Lung (tissue), 12 donors: Measurements from ENCODE around the gene ESR1. TPM values are rescaled to one million over a fixed set of nuclear protein-coding genes. Genes with fewer than 3 reads are reported as not detected.

Source experiments
- ATAC-seq: fragments of 200-7000 bp; cut with Tn5 transposase; one replicate; pipeline ENCODE4 v1.9.1; 2020; ENCODE audit warnings: moderate number of reproducible peaks; ENCODE audit not compliant: insufficient read depth, low FRiP score
- DNase-seq, 3 donors: peaks; one replicate each; pipeline ENCODE4 v3.0.0-alpha.2; 2013 to 2017
- H3K27ac ChIP-seq, 2 donors: one replicate each; pipeline ENCODE4 v1.5.1; 2013; ENCODE audit warnings: mild to moderate bottlenecking in 2 of 2, moderate library complexity in 2 of 2, control low read depth in 1 of 2, inconsistent platforms in 1 of 2, low read depth in 1 of 2, low read length in 1 of 2
- H3K27me3 ChIP-seq, 3 donors: one replicate each; pipeline ENCODE4 v1.5.1; 2013; ENCODE audit warnings: low read length in 2 of 3; ENCODE audit not compliant: control insufficient read depth in 3 of 3, insufficient read depth in 3 of 3
- H3K36me3 ChIP-seq, 4 donors: one replicate each; pipeline ENCODE4 v1.5.1; 2013; ENCODE audit warnings: low read length in 4 of 4, mild to moderate bottlenecking in 1 of 4, moderate library complexity in 1 of 4; ENCODE audit not compliant: control insufficient read depth in 4 of 4, insufficient read depth in 4 of 4
- H3K4me1 ChIP-seq, 5 donors: one replicate each; pipeline ENCODE4 v1.5.1; 2013; ENCODE audit warnings: low read length in 5 of 5, mild to moderate bottlenecking in 2 of 5, moderate library complexity in 1 of 5; ENCODE audit not compliant: control insufficient read depth in 5 of 5, insufficient read depth in 5 of 5
- H3K4me3 ChIP-seq: one replicate; pipeline ENCODE4 v1.5.1; 2013; ENCODE audit warnings: mild to moderate bottlenecking, control low read depth, moderate library complexity
- H3K9ac ChIP-seq, 2 donors: one replicate each; pipeline ENCODE4 v1.5.1; 2013; ENCODE audit warnings: low read length in 2 of 2, control low read depth in 1 of 2; ENCODE audit not compliant: insufficient read depth in 1 of 2
- H3K9me3 ChIP-seq, 4 donors: one replicate each; pipeline ENCODE4 v1.5.1; 2013; ENCODE audit warnings: low read length in 3 of 4, mild to moderate bottlenecking in 1 of 4, moderate library complexity in 1 of 4; ENCODE audit not compliant: control insufficient read depth in 4 of 4, insufficient read depth in 3 of 4
- WGBS, 2 donors: extraction: QIAGEN DNeasy Blood & Tissue Kit; methylation state at CpG; one replicate each; pipeline ENCODE4 v1.1.7; 2013; 5-methylcytosine and 5-hydroxymethylcytosine counted together
- polyA plus RNA-seq, 2 donors: library from polyadenylated mRNA; stranded (reverse); fragments of 200-250 nt; gene quantifications; one replicate each; pipeline ENCODE4 v1.2.1, GENCODE V29; 2013
- total RNA-seq, 2 donors: library from RNA; depleted of rRNA in 1 of 2; stranded (reverse); fragments of >200 nt in 1 of 2; gene quantifications; one replicate each; pipeline ENCODE4 v1.2.1, GENCODE V29; 2014 to 2021
- TF ChIP-seq, protein P1 (sequence below): IDR thresholded peaks from 2 replicates; pipeline ENCODE4 v1.5.1; 2012; ENCODE audit warnings: mild to moderate bottlenecking; ENCODE audit errors: control extremely low read depth, extremely low read depth
- donor health status: control.
- donor health status: control.
- donor health status: Bipolar disorder and iron deficiency.
- donor health status: healthy.
- donor health status: DM: yes; HTN: yes; CAD: no.

Gene ESR1
- total and polyA plus RNA-seq, 4 donors, result 0.14 to 3.7 (median 0.78) TPM

DNA sequence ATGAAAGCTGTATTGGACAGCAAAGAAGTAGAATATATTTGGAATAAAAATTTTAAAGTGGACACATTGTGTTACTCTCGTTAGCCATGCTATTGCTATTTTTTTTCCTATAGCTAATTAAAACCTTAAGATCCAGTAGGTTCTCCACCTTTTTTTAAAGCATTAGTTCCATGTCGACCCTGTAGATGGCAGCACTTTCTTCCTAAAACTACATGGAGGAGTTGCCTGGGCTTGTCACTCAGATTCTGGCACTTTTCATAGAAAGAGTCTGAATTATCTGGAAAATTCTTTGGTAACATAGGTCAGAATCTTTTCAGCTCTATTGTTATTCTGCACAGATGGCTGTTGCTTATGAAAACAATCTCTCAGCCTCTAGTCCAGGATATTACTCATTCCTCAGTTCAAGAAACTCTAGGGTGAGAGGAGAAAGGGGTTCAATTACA lies 42.0 kb upstream of the ESR1 start:
- Histone ChIP-seq H3K4me3 (no peak overlapping the region), H3K27ac (no peak overlapping the region), H3K9ac (no peak overlapping the region), H3K4me1 (peaks cover 0 to 5% (median 0%) of the 10 kb centered on the region in 5 donors), H3K9me3 (no peaks in the 10 kb centered on the region), H3K27me3 (no peaks in the 10 kb centered on the region), H3K36me3 (no peaks in the 10 kb centered on the region)
- DNase-seq (peak; percentile 25 to 73 (median 66)), ATAC-seq (no peak)
- TF ChIP-seq, protein P1, sequence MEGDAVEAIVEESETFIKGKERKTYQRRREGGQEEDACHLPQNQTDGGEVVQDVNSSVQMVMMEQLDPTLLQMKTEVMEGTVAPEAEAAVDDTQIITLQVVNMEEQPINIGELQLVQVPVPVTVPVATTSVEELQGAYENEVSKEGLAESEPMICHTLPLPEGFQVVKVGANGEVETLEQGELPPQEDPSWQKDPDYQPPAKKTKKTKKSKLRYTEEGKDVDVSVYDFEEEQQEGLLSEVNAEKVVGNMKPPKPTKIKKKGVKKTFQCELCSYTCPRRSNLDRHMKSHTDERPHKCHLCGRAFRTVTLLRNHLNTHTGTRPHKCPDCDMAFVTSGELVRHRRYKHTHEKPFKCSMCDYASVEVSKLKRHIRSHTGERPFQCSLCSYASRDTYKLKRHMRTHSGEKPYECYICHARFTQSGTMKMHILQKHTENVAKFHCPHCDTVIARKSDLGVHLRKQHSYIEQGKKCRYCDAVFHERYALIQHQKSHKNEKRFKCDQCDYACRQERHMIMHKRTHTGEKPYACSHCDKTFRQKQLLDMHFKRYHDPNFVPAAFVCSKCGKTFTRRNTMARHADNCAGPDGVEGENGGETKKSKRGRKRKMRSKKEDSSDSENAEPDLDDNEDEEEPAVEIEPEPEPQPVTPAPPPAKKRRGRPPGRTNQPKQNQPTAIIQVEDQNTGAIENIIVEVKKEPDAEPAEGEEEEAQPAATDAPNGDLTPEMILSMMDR, result peak; percentile 36
- 1 to 5% methylated on average over 2 of the region's 2 CpGs for WGBS, 2 donors

DNA sequence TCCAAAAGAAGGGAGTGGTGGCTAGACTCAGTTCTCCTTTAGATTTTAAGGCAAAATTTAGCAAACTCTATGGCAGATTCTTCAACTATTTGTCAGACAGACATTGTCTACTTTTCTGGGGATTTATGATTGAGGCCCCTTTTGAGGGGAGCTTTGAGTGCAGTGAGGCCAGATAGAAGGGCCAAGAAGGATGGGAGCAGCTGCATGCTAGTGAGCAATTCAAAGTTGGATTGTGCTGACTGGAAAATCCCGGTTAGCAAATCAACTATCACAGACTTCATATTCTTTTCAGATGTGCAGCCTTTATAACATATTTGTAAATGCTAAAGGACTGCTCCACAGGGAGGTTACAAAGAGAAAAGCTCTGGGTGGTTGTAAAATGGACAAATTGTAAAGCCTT lies 35.0 kb upstream of the ESR1 start:
- WGBS, 2 donors, result 86 to 91% methylated on average over 1 of the region's 1 CpG
- Histone ChIP-seq H3K27ac (no peak overlapping the region), H3K27me3 (peaks cover 0 to 3% (median 3%) of the 10 kb centered on the region in 3 donors), H3K9ac (no peak overlapping the region), H3K36me3 (no peaks in the 10 kb centered on the region), H3K4me3 (no peak overlapping the region), H3K4me1 (no peaks in the 10 kb centered on the region), H3K9me3 (no peaks in the 10 kb centered on the region)
- DNase-seq (no peak), ATAC-seq (no peak)
- TF ChIP-seq, protein P1, result no peak

DNA sequence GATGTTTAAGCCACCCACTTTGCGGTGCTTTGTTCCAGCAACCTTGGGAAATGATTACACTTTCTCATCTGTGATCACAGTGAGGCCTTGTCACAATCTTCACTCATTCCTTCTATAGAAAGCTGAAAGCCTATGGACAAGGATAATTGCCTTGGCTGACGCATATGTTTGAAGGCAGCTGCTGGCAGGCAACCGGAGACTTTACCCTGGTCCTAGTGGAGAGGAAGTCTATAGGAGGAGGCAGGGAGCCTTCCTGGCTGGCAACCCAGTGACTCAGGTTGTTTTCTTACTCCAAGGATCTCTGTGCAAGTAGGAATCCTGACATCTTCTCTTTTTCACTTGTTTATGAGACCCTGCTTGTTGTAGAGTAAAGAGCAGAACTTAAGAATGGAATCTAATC lies 34.1 kb upstream of the ESR1 start:
- H3K9me3 ChIP-seq, result no peaks in the 10 kb centered on the region
- 85 to 93% methylated on average over 3 of the region's 3 CpGs for WGBS, 2 donors
- no peak overlapping the region for H3K9ac ChIP-seq
- H3K27ac ChIP-seq, result no peak overlapping the region
- no peaks in the 10 kb centered on the region for H3K36me3 ChIP-seq
- TF ChIP-seq, protein P1, result no peak
- no peaks in the 10 kb centered on the region for H3K4me1 ChIP-seq
- H3K4me3 ChIP-seq, result no peak overlapping the region
- ATAC-seq, result no peak
- H3K27me3 ChIP-seq, result peaks cover 0 to 3% (median 3%) of the 10 kb centered on the region in 3 donors
- DNase-seq, result no peak

DNA sequence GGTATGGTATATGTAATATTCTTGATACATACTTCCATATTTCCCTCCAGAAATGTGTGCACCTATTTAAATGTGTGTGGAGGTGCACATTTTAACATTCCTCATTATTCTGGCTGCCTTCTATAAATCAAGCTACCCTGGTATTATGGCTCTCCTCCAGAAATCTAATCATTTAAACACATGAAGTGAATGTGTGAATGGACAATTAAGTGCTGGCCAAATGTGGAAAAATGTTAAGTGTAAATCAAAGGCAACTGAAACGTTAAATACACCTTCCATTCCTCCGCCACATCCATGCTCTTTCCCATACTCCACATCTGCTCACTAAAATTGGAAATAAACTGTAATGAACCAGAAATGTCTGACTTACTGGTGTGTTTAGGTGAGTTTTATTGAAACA lies 24.9 kb upstream of the ESR1 start:
- ATAC-seq (no peak), DNase-seq (no peak)
- H3K4me3 ChIP-seq, result no peak overlapping the region
- no peaks in the 10 kb centered on the region for H3K4me1 ChIP-seq
- no peaks in the 10 kb centered on the region for H3K36me3 ChIP-seq
- 77 to 80% methylated on average over 2 of the region's 2 CpGs for WGBS, 2 donors
- H3K27ac ChIP-seq, result no peak overlapping the region
- TF ChIP-seq, protein P1, result no peak
- peaks cover 0 to 2% (median 0%) of the 10 kb centered on the region in 4 donors for H3K9me3 ChIP-seq
- no peaks in the 10 kb centered on the region for H3K27me3 ChIP-seq
- H3K9ac ChIP-seq, result no peak overlapping the region
